CD4-positive, alpha-beta T cell (primary cell): Measurements from ENCODE around the gene E2F4. TPM values are rescaled to one million over a fixed set of nuclear protein-coding genes. Genes with fewer than 3 reads are reported as not detected.

Experiments used
- ATAC-seq: fragments of 200-7000 bp; cut with Tn5 transposase; one replicate; pipeline ENCODE4 v1.10.0; 2022; ENCODE audit warnings: mild to moderate bottlenecking; ENCODE audit not compliant: poor library complexity
- CTCF ChIA-PET: fragments of 350-600 bp; sonication (Branson Sonifier 250); formaldehyde crosslinking; loops from one replicate; lab custom pipeline; 2021; ENCODE audit warnings: antibody characterized with exemption, inconsistent platforms; lab: Charles Lee
- POLR2A ChIA-PET: fragments of 350-600 bp; sonication (Branson Sonifier 250); formaldehyde crosslinking; loops from one replicate; lab custom pipeline; 2021; ENCODE audit warnings: antibody characterized with exemption, inconsistent platforms; lab: Charles Lee
- DNase-seq, 14 experiments: peaks; one replicate each; pipeline ENCODE4 v3.0.0-alpha.2; 2013 to 2020; ENCODE audit warnings: mixed read lengths in 2 of 14
- H3K27ac ChIP-seq, 2 donors: one replicate each; pipeline versions ENCODE4 v1.5.1 to v1.7.0; 2013; ENCODE audit warnings: low read length in 2 of 2, low read depth in 1 of 2, mild to moderate bottlenecking in 1 of 2
- H3K27me3 ChIP-seq, 2 experiments: 1 replicate in 1 of 2; 2 replicates in 1 of 2; pipeline versions ENCODE4 v1.6.1 to v1.7.0; 2013; ENCODE audit warnings: low read length in 2 of 2, control low read depth in 1 of 2, mild to moderate bottlenecking in 1 of 2, moderate library complexity in 1 of 2; ENCODE audit not compliant: insufficient read depth in 2 of 2, control insufficient read depth in 1 of 2
- H3K36me3 ChIP-seq: one replicate; pipeline ENCODE4 v1.6.1; 2013; ENCODE audit warnings: low read length, control low read depth; ENCODE audit not compliant: insufficient read depth
- H3K4me1 ChIP-seq: one replicate; pipeline ENCODE4 v1.6.1; 2013; ENCODE audit warnings: low read length, control low read depth; ENCODE audit not compliant: insufficient read depth
- H3K4me3 ChIP-seq: one replicate; pipeline ENCODE4 v1.5.1; 2013; ENCODE audit warnings: mild to moderate bottlenecking, low read length, moderate library complexity
- H3K9me3 ChIP-seq, 2 experiments: 1 replicate in 1 of 2; 2 replicates in 1 of 2; pipeline versions ENCODE4 v1.6.1 to v1.7.0; 2013; ENCODE audit warnings: low read length in 2 of 2, mild to moderate bottlenecking in 2 of 2, control low read depth in 1 of 2, moderate library complexity in 1 of 2; ENCODE audit not compliant: control insufficient read depth in 1 of 2, insufficient read depth in 1 of 2
- H3K27ac Mint-ChIP-seq: one replicate; pipeline ENCODE4 v1.8.0; 2020; ENCODE audit warnings: mixed read lengths
- H3K27me3 Mint-ChIP-seq: one replicate; pipeline ENCODE4 v1.8.0; 2021; ENCODE audit warnings: mixed read lengths
- H3K36me3 Mint-ChIP-seq: one replicate; pipeline ENCODE4 v1.8.0; 2021; ENCODE audit warnings: low read depth, mixed read lengths
- H3K4me1 Mint-ChIP-seq: one replicate; pipeline ENCODE4 v1.8.0; 2021; ENCODE audit warnings: low read depth, mixed read lengths
- H3K4me3 Mint-ChIP-seq: one replicate; pipeline ENCODE4 v1.8.0; 2020; ENCODE audit warnings: mild to moderate bottlenecking, mixed read lengths
- H3K9me3 Mint-ChIP-seq: one replicate; pipeline ENCODE4 v1.8.0; 2020; ENCODE audit warnings: mixed read lengths
- CTCF ChIP-seq: fragments of 200-600 bp; IDR thresholded peaks from one replicate; pipeline ENCODE4 v1.8.0; 2022; ENCODE audit warnings: antibody characterized with exemption, mild to moderate bottlenecking
- intact Hi-C, 2 experiments: fragments of 100-400 bp; cut with DNase I in 1 of 2; cut with micrococcal nuclease in 1 of 2; formaldehyde crosslinking; loops; one replicate each; pipeline versions ENCODE4 v1.15.1 to v1.9.0; 2023 to 2025; cut with DNase I, micrococcal nuclease
- total RNA-seq, 174 experiments: library from RNA in 2 of 174; stranded (reverse) in 2 of 174; gene quantifications; one replicate each; pipeline ENCODE4 v1.2.3 and lab custom pipeline; 2021 to 2026

The E2F4 gene
- total RNA-seq, 2 experiments from 2014 or later: 50.9 to 56.1 TPM

- POLR2A ChIA-PET: interaction anchor here (1.2 to 2.1 kb wide), 2 partner anchors 10 to 11 kb away, joined by 7 to 11 read pairs; partner anchors contain the start of genes FHOD1 and TMEM208
- CTCF ChIA-PET: interaction anchor here (1.4 to 1.8 kb wide), 2 partner anchors 8 to 10 kb away, joined by 4 to 5 read pairs; partner anchors contain the start of gene TMEM208
- peak; percentile 89 for ATAC-seq
- Histone ChIP-seq H3K9me3 (no peaks in the 10 kb centered on the region), H3K36me3 (peaks cover 57% of the 10 kb centered on the region), H3K4me3 (peak overlapping the region; percentile 26), H3K27me3 (no peaks in the 10 kb centered on the region), H3K27ac (peak overlapping the region in 1 of 2 donors; percentile 45), H3K4me1 (peaks cover 32% of the 10 kb centered on the region)
- DNase-seq: peak; percentile 29 to 88 (median 68)
- Mint-ChIP-seq H3K9me3 (no peaks in the 10 kb centered on the region), H3K4me3 (peak overlapping the region; percentile 62), H3K27me3 (no peaks in the 10 kb centered on the region), H3K4me1 (peaks cover 7% of the 10 kb centered on the region), H3K27ac (peak overlapping the region; percentile 88), H3K36me3 (peaks cover 49% of the 10 kb centered on the region)
- no peak for TF ChIP-seq CTCF
- intact Hi-C loops: no loop called here
These were observed 44.8 kb downstream of the E2F4 start for GRCh38 chr16:67236563-67237395.

GRCh38 chr16:67237396-67238277 lies 45.7 kb downstream of the E2F4 start:
- H3K9me3 ChIP-seq: no peaks in the 10 kb centered on the region
- H3K36me3 Mint-ChIP-seq: peaks cover 49% of the 10 kb centered on the region
- ATAC-seq: no peak
- no peaks in the 10 kb centered on the region for H3K27me3 ChIP-seq
- DNase-seq: peak in 1 of 14 experiments; percentile 20
- H3K27ac ChIP-seq: no peak overlapping the region
- ChIA-PET CTCF (no interaction called here), POLR2A (interaction anchor here (0.8 to 2.2 kb wide), 2 partner anchors 10 to 12 kb away, joined by 3 to 8 read pairs; partner anchors contain the start of gene TMEM208)
- peaks cover 7% of the 10 kb centered on the region for H3K4me1 Mint-ChIP-seq
- peaks cover 37% of the 10 kb centered on the region for H3K4me1 ChIP-seq
- peaks cover 54% of the 10 kb centered on the region for H3K36me3 ChIP-seq
- peak overlapping the region; percentile 8 for H3K27ac Mint-ChIP-seq
- intact Hi-C loops: no loop called here
- no peak for TF ChIP-seq CTCF
- no peaks in the 10 kb centered on the region for H3K9me3 Mint-ChIP-seq
- H3K4me3 ChIP-seq: no peak overlapping the region
- H3K27me3 Mint-ChIP-seq: no peaks in the 10 kb centered on the region
- no peak overlapping the region for H3K4me3 Mint-ChIP-seq

DNA sequence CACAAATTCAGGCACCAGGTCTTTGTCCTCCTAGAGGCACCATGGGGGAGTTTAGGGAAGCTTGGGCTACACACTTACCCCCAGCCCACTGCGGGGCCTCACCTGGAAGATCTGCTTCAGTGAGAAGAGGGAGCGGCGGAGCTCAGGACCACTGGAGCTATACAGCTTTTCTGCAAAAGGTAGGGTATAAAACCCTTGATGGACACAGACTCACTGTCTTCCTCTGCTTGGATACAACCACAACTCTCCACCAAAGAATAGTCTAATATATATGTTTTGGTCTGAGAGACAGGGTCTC lies 46.3 kb downstream of the E2F4 start:
- intact Hi-C loops: no loop called here
- ChIA-PET CTCF (no interaction called here), POLR2A (interaction anchor here (0.8 to 2.2 kb wide), 2 partner anchors 11 kb away, joined by 3 to 8 read pairs; partner anchors contain the start of gene TMEM208)
- no peak overlapping the region for H3K4me3 ChIP-seq
- Mint-ChIP-seq H3K27me3 (no peaks in the 10 kb centered on the region), H3K36me3 (peaks cover 47% of the 10 kb centered on the region), H3K4me3 (no peak overlapping the region), H3K4me1 (peaks cover 7% of the 10 kb centered on the region), H3K27ac (peak overlapping the region; percentile 8), H3K9me3 (no peaks in the 10 kb centered on the region)
- H3K36me3 ChIP-seq: peaks cover 54% of the 10 kb centered on the region
- H3K4me1 ChIP-seq: peaks cover 39% of the 10 kb centered on the region
- TF ChIP-seq CTCF: no peak
- no peak for ATAC-seq
- no peaks in the 10 kb centered on the region for H3K9me3 ChIP-seq
- DNase-seq: no peak
- no peaks in the 10 kb centered on the region for H3K27me3 ChIP-seq
- no peak overlapping the region for H3K27ac ChIP-seq
